Activated CD4-positive, CD25-positive, alpha-beta regulatory T cell (primary cell): ENCODE results near the gene VWA5B2.
"Not testable (repeated sequence)": the region's sequence is repeated elsewhere in the genome, so short reads cannot be mapped to it uniquely, and the experiment has no call there.

Experiments
- DNase-seq, 4 experiments: peaks; one replicate each; lab custom pipeline; 2025; lab: John Stamatoyannopoulos, UW

VWA5B2 gene

DNA sequence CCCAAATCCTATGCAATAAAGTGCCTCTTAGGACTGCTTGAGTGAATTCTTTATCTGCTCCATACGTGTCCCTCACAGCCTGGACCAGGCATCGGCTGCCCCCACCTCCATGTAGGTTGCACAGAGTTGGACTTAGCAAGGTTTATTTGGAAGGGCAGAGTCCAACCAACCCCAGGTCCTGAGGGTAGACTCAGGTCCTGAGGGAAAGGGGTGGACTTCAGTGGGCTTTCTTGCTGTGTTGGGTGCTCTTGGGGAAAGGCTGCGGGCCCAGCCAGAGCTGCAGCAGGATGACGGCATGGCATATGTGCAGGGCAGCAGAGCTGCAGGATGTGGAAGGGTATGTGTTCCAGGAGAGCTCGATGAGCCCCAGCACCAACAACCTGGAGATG, 12.9 kb downstream of the VWA5B2 start:
- DNase-seq = no peak

DNA sequence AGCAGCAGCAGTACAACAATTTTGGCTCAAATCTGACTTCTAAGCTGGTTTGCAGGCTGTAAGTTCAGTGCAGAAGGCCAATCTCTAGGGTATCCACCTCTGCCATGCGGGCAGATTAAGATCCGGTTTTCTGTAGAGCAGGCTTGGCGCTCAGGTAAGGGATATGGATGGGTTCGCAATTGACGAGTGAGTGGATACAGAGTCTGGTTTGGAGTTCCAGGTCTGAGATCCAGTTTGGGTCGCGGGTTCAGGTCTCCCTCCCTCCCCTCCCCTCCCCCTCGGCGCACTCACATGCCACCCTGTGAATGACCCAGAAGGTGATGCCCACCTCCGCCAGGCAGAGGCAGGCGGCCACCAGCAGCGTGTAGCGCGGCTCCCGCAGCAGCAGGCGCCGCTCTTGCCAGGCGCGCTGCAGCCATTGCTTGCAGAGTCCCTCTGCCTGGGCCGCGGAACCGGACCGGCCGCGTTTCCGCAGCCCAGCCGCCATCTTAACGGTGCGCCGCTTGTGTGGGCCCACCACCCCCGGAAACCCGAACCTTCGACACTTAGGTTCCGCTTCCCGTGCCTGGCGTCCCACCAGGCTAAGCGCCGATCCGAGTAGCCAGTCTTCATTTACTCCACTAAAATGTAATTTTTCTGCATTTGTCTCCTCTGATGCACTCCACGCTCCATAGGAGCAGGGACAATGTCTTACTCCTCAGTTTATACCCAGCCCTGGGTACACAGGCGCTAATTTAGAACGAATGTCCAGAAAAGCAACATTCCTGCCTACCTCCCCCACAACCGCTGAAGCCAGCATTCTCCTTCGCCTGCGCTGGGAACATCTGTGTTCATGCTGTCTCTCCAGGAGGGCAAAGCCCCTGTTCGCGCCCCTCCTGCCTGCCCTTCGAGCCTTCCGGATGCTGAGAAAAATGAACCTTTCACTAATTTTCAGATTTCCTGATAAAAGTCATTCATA, 19.3 kb downstream of the VWA5B2 start, which contains the start of gene ALG3:
Gene ALG3, minus strand, starts transcription at position 509 of the 958 bp plus-strand sequence. Its CDS starts 22 bp downstream, at position 487.
- peak; percentile 60 to 84 (median 70) for DNase-seq

DNA sequence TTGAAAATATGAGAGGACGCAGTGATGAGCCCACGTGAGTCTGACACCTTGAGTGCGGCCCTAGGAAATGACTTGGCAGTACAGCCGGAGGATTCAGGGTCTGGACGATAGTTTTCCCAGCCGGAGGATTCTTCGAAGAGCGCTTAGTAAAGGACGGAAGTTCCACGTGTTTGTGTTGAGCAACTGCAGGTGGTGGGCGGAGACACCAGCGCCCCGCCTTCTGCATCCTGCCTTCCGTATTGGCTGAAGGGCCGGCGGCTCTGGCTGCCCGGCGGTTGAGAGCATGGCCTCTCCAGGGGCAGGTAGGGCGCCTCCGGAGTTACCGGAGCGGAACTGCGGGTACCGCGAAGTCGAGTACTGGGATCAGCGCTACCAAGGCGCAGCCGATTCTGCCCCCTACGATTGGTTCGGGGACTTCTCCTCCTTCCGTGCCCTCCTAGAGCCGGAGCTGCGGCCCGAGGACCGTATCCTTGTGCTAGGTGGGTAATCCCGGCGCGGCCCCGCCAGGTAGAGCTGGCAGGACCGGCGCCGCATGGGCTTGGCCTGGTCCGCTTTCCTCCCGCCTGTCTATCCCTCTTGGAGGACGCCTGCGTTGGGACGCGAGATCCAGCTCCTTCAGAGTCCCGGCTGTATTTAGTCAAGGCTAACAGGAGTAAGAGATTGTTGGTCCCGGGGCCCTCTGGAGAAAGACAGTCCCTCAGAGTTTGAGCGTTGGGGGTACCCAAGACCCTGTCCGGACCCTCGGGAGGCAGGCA, 20.2 kb downstream of the VWA5B2 start, which contains the start of gene EEF1AKMT4:
Gene EEF1AKMT4, plus strand, starts transcription at position 261 of the 755 bp plus-strand sequence. Its CDS starts 23 bp downstream, at position 284.
- peak; percentile 88 to 92 (median 90) for DNase-seq

- DNase-seq = peak; percentile 64 to 88 (median 70)
Observed at GRCh38 chr3:184250167-184250828, 20.9 kb downstream of the VWA5B2 start.

DNA sequence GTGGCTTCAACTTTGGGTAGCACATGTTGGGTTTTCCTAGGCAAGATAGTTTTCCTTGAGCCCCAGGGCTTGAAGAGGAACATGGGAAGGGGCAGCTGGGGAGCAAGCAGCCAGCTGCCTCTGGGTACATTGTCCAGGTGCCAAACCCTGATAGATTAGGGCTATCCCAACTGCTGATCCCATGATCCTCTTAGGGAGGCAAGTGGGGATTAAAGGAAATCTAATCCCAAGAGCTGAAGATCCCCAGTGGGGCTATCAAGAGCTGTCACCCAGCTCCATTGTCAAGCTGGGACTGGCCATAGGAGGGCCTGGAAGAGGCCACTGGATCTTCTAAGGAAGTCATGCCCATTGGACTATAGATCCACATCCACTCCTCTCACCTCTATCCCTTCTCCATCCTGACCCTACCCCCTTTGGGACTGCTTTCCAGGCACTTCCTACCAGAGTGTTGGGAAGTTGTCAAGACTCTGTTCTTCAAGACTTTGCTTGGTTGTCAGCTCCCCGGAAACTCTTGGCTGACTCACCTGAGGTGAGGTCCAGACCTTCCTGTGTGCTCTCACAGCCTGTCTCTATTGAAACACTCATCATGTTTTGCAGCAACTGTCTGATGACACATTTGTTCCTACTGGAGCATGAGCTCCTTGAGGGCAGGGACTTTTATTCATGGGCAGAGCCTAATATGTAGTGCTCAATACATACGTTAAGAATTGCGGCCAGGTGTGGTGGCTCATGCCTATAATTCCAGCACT, 26.1 kb downstream of the VWA5B2 start:
- no peak for DNase-seq

GRCh38 chr3:184257083-184257915, 27.9 kb downstream of the VWA5B2 start:
- no peak for DNase-seq

DNA sequence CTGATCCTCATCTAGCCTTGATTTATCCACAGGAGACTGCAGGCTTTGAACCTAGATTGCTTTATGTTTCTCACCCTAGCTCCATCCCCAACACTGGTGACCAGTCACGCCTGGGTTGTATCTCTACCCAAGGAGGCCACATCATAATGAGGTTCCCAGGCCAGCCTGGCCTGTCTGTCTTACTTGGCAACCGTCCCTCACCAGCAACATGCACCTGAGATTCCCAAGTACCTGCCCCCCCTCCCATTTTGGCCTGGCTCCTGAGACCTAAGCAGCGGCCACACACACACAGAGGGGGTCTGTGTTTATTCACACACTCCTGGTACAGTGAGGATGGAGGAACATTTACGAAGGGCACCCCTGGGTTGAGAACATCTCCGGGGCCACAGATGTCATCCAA, 29.5 kb downstream of the VWA5B2 start:
- DNase-seq = no peak

GRCh38 chr3:184259396-184259877, 30.1 kb downstream of the VWA5B2 start:
- DNase-seq = no peak

DNA sequence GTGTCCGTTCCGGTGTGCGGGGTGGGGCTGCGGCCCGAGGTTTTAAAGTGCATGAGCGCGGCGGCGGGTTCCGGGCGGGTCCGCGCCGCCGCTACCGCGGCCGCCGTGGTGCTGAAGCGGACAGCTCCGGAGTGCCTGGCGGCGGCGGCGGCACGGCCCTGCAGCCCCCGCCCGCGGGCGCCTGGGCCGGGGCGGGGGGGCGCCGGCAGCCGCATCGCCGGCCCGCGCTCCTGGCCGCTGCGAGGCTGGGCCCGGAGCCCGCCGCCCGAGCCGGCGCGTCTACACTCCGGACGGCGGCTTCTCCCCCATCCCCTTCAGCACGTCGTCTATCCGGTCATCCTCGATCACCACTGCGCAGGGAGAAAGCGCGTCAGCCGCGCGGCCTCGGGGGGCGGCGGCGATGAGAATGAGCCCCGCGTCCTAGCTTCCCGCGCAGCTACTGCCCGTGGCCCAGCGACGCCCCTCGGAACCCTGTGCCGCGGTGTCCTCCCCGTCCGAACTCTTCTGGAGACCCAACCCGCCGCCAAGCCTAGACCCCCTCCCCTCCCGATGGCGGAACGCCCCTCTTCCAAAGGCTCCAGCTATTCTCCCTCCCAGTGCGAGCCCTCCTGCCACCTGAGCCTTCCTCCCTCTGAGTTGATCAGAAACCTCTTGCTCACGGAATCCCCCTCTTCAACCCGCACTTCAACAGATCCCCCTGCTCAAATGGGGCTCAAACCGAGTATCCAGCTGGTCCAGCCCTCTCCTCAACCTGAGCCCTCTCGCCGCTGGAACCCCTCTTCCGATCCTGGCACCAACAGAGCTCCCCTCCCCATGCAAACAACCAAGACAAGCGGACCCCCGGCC, 30.7 kb downstream of the VWA5B2 start:
- no peak for DNase-seq

DNA sequence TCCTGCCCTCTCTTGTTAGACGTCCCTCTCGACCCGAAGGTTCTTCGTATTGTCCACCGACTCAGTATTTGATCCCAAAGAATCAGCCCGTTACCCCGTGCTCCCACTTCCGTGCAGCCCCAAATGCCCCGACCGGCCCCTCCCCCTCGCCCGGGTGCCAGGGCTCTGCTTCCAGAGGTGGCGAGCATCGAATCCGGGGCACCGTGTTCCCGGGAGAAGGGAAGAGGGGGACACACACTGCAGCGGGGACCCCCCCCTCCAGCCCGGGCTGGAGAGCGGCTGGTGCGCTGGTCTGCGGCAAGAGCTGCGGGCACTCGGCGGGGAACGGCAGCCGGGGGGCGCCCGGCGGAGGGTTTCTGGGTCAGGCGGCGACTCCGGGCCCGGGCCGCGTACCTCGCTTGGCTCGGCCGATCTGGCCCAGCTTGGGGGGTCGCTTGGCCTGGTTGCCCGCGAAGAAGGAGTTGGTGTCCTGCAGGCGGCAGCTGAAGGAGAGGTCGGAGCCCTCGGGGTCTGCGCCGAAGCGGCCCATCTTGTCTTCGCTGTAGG, 31.4 kb downstream of the VWA5B2 start:
- no peak for DNase-seq

DNA sequence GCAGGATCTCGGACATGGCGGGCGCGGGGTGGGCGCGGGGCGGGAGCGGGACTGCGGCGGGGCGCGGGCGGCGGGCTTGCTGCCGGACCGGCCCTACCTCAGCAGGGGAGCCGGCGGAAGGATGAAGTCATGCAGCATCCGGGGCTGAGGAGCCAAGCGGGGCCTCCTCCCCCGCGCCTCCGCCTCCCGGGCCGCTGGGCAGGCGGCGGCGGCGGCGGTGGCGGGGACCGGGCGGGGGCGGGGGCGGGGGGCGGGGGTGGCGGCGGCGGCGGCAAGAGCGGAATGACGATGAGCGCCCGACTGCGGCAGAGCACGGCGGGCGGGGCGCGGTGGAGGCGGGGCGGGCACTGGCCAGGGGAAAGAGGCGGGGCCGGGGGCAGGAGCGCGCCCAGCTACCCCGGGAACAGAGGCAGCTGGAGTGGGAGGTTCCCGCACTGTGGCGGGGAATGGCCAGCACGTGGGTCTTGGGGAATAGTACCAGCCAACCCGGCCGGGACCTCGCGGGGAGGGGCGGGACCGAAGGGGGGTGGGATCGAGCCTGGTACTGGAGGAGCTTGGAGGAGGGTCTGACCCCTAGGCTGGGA, 32.0 kb downstream of the VWA5B2 start, which contains the start of gene CAMK2N2:
Gene CAMK2N2, minus strand, starts transcription at position 284 of the 584 bp plus-strand sequence. Its CDS starts 268 bp downstream, at position 16.
- DNase-seq = peak in 2 of 4 experiments; percentile 14 to 16

- DNase-seq = no peak
Observed at GRCh38 chr3:184261854-184262763, 32.7 kb downstream of the VWA5B2 start.

DNA sequence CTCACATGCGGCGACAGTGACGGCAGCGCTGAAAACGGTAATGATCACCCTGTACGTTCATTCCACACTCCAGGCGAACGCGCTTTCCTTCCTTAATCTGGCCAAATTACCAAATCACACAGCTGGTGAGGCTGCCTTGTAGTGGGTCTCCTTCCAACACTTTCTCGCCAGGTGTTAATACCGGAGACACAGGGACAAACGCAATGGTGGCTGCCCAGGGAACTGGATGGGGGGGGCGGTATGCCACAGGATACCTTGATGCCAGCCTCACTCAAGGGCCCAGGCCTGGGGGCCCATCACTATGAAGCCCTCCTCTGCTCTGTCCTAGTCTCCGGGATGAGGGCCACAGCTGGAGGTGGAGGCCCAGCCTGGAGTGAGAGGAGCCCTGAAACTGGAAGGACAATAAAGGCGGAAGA, 33.4 kb downstream of the VWA5B2 start:
- DNase-seq = no peak

DNA sequence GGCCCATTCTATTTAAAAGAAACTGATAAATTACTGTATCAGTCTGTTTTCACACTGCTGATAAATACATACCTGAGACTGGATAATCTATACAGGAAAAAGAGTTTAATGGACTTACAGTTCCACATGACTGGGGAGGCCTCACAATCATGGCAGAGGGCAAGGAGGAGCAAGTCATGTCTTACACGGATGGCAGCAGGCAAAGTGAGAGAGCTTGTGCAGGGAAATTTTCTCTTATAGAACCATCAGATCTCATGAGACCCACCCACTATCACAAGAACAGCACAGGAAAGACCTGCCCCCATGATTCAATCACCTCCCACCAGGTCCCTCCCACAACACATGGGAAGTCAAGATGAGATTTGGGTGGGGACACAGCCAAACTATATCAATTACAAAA, 37.9 kb downstream of the VWA5B2 start:
- not testable (repeated sequence) for DNase-seq

GRCh38 chr3:184272269-184272668, 42.9 kb downstream of the VWA5B2 start:
- no peak for DNase-seq

DNA sequence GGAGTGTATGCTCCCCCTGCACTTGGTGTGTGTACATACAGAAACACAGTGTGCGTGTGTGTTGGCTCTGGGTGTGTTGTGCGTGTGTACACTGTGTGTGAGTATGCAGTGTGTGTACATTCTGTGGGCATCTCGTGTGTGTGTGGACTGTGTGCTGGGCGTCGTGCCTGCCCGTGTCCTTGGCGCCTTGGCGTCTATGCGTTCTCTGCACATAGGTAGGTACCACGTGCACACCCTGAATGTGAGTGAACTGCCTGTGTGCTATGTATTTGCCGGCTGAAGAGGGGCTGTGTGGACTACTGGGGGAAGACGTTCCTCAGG, 46.0 kb downstream of the VWA5B2 start:
- DNase-seq = no peak
